ENCODE measurements around the gene ARHGAP31.

ARHGAP31 gene

GRCh38 chr3:119322835-119323722, 28.9 kb downstream of the ARHGAP31 start:
- peak; percentile 36 for DNase-seq (ENCODE audit: insufficient read length, low spot score)
- FAIRE-seq: no peak
- TF ChIP-seq, protein P1, sequence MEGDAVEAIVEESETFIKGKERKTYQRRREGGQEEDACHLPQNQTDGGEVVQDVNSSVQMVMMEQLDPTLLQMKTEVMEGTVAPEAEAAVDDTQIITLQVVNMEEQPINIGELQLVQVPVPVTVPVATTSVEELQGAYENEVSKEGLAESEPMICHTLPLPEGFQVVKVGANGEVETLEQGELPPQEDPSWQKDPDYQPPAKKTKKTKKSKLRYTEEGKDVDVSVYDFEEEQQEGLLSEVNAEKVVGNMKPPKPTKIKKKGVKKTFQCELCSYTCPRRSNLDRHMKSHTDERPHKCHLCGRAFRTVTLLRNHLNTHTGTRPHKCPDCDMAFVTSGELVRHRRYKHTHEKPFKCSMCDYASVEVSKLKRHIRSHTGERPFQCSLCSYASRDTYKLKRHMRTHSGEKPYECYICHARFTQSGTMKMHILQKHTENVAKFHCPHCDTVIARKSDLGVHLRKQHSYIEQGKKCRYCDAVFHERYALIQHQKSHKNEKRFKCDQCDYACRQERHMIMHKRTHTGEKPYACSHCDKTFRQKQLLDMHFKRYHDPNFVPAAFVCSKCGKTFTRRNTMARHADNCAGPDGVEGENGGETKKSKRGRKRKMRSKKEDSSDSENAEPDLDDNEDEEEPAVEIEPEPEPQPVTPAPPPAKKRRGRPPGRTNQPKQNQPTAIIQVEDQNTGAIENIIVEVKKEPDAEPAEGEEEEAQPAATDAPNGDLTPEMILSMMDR (IDR thresholded peaks at IDR 0.05; ENCODE audit: insufficient read depth, missing control alignments): no peak

DNA sequence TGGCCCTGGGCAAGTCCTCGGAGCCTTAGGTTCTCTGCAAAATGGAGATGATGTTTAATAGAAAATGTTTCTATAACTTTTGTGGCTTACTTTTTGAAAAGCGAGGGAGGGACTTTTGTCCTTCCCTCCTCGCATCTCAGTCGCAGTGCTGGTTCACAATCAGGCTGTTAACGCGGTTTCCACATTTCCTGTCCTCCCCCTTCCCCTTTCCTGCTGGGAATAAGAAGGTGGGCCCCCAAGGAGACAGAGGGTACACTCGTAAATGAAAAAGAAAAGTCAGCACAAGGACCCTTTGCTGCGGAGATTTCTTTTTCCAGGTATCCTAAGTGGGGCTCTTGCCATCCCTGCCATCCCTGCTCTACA, 29.5 kb downstream of the ARHGAP31 start:
- DNase-seq (ENCODE audit: insufficient read length, low spot score) (no peak), FAIRE-seq (no peak)
- TF ChIP-seq, protein P1 (IDR thresholded peaks at IDR 0.05; ENCODE audit: insufficient read depth, missing control alignments): no peak

- TF ChIP-seq, protein P1 (IDR thresholded peaks at IDR 0.05; ENCODE audit: insufficient read depth, missing control alignments): no peak
- FAIRE-seq: no peak
- no peak for DNase-seq (ENCODE audit: insufficient read length, low spot score)
Measured at GRCh38 chr3:119324899-119325298, 30.7 kb downstream of the ARHGAP31 start.

GRCh38 chr3:119326976-119327375, 32.8 kb downstream of the ARHGAP31 start:
- DNase-seq (ENCODE audit: insufficient read length, low spot score): no peak
- FAIRE-seq: no peak
- TF ChIP-seq, protein P1 (IDR thresholded peaks at IDR 0.05; ENCODE audit: insufficient read depth, missing control alignments): no peak

DNA sequence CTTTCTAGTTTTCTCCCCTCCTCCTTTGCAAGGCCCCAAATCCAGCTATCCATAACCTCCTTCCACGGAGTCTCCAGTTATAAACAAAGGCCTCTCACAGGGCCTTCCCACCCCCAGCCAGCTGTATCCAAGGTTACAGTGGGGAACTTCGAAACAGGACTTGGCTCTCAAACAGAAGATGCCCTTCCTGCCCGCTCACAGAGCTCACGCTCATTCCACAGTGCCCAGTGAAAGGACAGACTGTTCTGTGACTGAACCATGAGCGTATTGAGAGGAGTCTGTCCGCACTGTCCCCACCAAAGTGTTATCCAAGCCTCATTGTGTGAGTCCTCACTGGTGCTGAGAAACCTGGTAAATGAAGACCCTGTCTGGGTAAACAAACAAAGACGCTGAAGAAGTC, 35.4 kb downstream of the ARHGAP31 start:
- DNase-seq (ENCODE audit: insufficient read length, low spot score) (no peak), FAIRE-seq (no peak)
- TF ChIP-seq, protein P1 (IDR thresholded peaks at IDR 0.05; ENCODE audit: insufficient read depth, missing control alignments): no peak

DNA sequence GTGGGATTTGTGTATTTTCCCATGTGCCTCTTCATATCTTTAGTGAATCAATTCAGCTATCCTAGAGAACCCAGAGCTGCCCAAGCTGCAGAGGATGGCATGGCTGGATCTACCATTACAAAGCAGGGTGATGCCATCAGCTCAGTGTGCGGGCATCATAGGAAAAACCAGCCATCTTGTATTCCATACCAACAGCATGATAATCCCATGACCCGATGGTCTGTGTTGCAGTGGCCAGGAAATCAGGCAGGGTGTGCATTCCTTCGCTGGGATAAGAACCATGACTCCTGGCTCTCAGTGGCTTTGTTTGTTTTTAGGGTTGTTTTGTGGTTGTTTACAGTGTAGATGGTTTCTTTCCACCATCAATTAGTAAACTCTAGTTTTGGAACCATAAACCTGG, 36.0 kb downstream of the ARHGAP31 start:
- no peak for FAIRE-seq
- TF ChIP-seq, protein P1 (IDR thresholded peaks at IDR 0.05; ENCODE audit: insufficient read depth, missing control alignments): no peak

GRCh38 chr3:119330858-119331257, 36.7 kb downstream of the ARHGAP31 start:
- FAIRE-seq (no peak), DNase-seq (ENCODE audit: insufficient read length, low spot score) (no peak)
- TF ChIP-seq, protein P1 (IDR thresholded peaks at IDR 0.05; ENCODE audit: insufficient read depth, missing control alignments): no peak

More for the DNA sequence above, 36.0 kb downstream of the ARHGAP31 start:
- no peak for DNase-seq (ENCODE audit: insufficient read length, low spot score)
